HEK293 (cell line): ENCODE measurements around the gene LRRFIP1.

ENCODE experiments used
- CTCF ChIA-PET: fragments of 350-600 bp; formaldehyde crosslinking; extraction: SDS; loops from one replicate; lab custom pipeline; 2021; ENCODE audit warnings: antibody characterized with exemption; lab: Yijun Ruan, JAX
- POLR2A ChIA-PET: fragments of 300-600 bp; formaldehyde crosslinking; extraction: SDS; loops from one replicate; lab custom pipeline; 2020; ENCODE audit warnings: antibody characterized with exemption, inconsistent platforms; lab: Yijun Ruan, JAX
- H3K27ac ChIP-seq: fragments of 200-500 bp; sonication (Bioruptor generic); 2 replicates; pipeline ENCODE4 v1.5.1; 2014; ENCODE audit warnings: low read depth, low read length, control low read depth, inconsistent platforms; ENCODE audit errors: extremely low read depth
- H3K36me3 ChIP-seq, 2 experiments: fragments of 200-500 bp in 1 of 2; sonication (Bioruptor generic) in 1 of 2; 1 replicate in 1 of 2; 2 replicates in 1 of 2; pipeline ENCODE4 v1.5.1; 2014 to 2017; ENCODE audit warnings: inconsistent platforms in 2 of 2, low read length in 2 of 2; ENCODE audit not compliant: control insufficient read depth in 2 of 2, insufficient read depth in 1 of 2
- H3K4me1 ChIP-seq: fragments of 200-500 bp; sonication (Bioruptor generic); 2 replicates; pipeline ENCODE4 v1.5.1; 2014; ENCODE audit warnings: mild to moderate bottlenecking, low read length, inconsistent platforms; ENCODE audit not compliant: control insufficient read depth, insufficient read depth
- H3K4me3 ChIP-seq: 2 replicates; pipeline ENCODE4 v1.5.1; 2011; ENCODE audit warnings: low read depth, mild to moderate bottlenecking, control low read depth, low read length, moderate library complexity
- H3K9me3 ChIP-seq: fragments of 200-500 bp; sonication (Bioruptor generic); 2 replicates; pipeline ENCODE4 v1.5.1; 2014; ENCODE audit warnings: low read depth, low read length, inconsistent platforms; ENCODE audit not compliant: control insufficient read depth, insufficient read depth
- BCL11B ChIP-seq: fragments of 450-650 bp; formaldehyde crosslinking; IDR thresholded peaks from 2 replicates; pipeline ENCODE4 v1.5.1; 2016; ENCODE audit warnings: low read depth, missing biosample characterization, missing genetic modification characterization
- FEZF1 ChIP-seq: fragments of 450-650 bp; formaldehyde crosslinking; IDR thresholded peaks from 2 replicates; pipeline ENCODE4 v1.5.1; 2016; ENCODE audit warnings: missing biosample characterization, missing genetic modification characterization
- GLIS1 ChIP-seq: fragments of 450-650 bp; formaldehyde crosslinking; IDR thresholded peaks from 2 replicates; pipeline ENCODE4 v1.5.1; 2016; ENCODE audit warnings: missing biosample characterization, missing genetic modification characterization
- KLF16 ChIP-seq: fragments of 450-650 bp; formaldehyde crosslinking; IDR thresholded peaks from 2 replicates; pipeline ENCODE4 v1.5.1; 2017; ENCODE audit warnings: missing biosample characterization, missing genetic modification characterization
- KLF7 ChIP-seq: fragments of 450-650 bp; formaldehyde crosslinking; IDR thresholded peaks from 2 replicates; pipeline ENCODE4 v1.5.1; 2016; ENCODE audit warnings: missing biosample characterization, missing genetic modification characterization, borderline replicate concordance
- REST ChIP-seq: fragments of 450-650 bp; formaldehyde crosslinking; IDR thresholded peaks from 2 replicates; pipeline ENCODE4 v1.5.1; 2016; ENCODE audit warnings: missing biosample characterization, missing genetic modification characterization
- YY2 ChIP-seq: fragments of 450-650 bp; formaldehyde crosslinking; IDR thresholded peaks from 2 replicates; pipeline ENCODE4 v1.5.1; 2016; ENCODE audit warnings: missing biosample characterization, missing genetic modification characterization
- ZBTB8A ChIP-seq: fragments of 450-650 bp; formaldehyde crosslinking; IDR thresholded peaks from 2 replicates; pipeline ENCODE4 v1.5.1; 2016; ENCODE audit warnings: missing biosample characterization, missing genetic modification characterization
- ZFP3 ChIP-seq: fragments of 450-650 bp; formaldehyde crosslinking; IDR thresholded peaks from 2 replicates; pipeline ENCODE4 v1.5.1; 2016; ENCODE audit warnings: low read depth, missing biosample characterization, missing genetic modification characterization
- ZNF391 ChIP-seq: fragments of 450-650 bp; formaldehyde crosslinking; IDR thresholded peaks from 2 replicates; pipeline ENCODE4 v1.5.1; 2016; ENCODE audit warnings: low read depth, missing biosample characterization, missing genetic modification characterization, borderline replicate concordance
- ZNF621 ChIP-seq: fragments of 450-650 bp; formaldehyde crosslinking; IDR thresholded peaks from 2 replicates; pipeline ENCODE4 v1.5.1; 2017; ENCODE audit warnings: missing biosample characterization, missing genetic modification characterization
- ZNF639 ChIP-seq: fragments of 450-650 bp; formaldehyde crosslinking; IDR thresholded peaks from 2 replicates; pipeline ENCODE4 v1.5.1; 2016; ENCODE audit warnings: missing biosample characterization, missing genetic modification characterization
- ZNF747 ChIP-seq: fragments of 450-650 bp; formaldehyde crosslinking; IDR thresholded peaks from 2 replicates; pipeline ENCODE4 v1.5.1; 2016; ENCODE audit warnings: missing biosample characterization, missing genetic modification characterization
- ZXDB ChIP-seq: fragments of 450-650 bp; formaldehyde crosslinking; IDR thresholded peaks from 2 replicates; pipeline ENCODE4 v1.5.1; 2016; ENCODE audit warnings: missing biosample characterization, missing genetic modification characterization
- TF ChIP-seq, protein P1 (sequence below): fragments of 450-650 bp; formaldehyde crosslinking; IDR thresholded peaks from 2 replicates; pipeline ENCODE4 v1.5.1; 2016; ENCODE audit warnings: missing biosample characterization, missing genetic modification characterization
- TF ChIP-seq, protein P2 (sequence below): fragments of 450-650 bp; formaldehyde crosslinking; IDR thresholded peaks from 2 replicates; pipeline ENCODE4 v1.5.1; 2016; ENCODE audit warnings: missing biosample characterization, missing genetic modification characterization
- TF ChIP-seq, protein P3 (sequence below): fragments of 450-650 bp; IDR thresholded peaks from 2 replicates; pipeline ENCODE4 v1.5.1; 2018; ENCODE audit warnings: missing biosample characterization, mild to moderate bottlenecking, missing genetic modification characterization
- TF ChIP-seq, protein P4 (sequence below): fragments of 450-650 bp; formaldehyde crosslinking; IDR thresholded peaks from 2 replicates; pipeline ENCODE4 v1.5.1; 2017; ENCODE audit warnings: missing biosample characterization, missing genetic modification characterization
- TF ChIP-seq, protein P5 (sequence below): fragments of 450-650 bp; formaldehyde crosslinking; IDR thresholded peaks from 2 replicates; pipeline ENCODE4 v1.5.1; 2016; ENCODE audit warnings: missing biosample characterization, missing genetic modification characterization
- TF ChIP-seq, protein P6 (sequence below): fragments of 450-650 bp; formaldehyde crosslinking; IDR thresholded peaks from 2 replicates; pipeline ENCODE4 v1.5.1; 2016; ENCODE audit warnings: missing biosample characterization, missing genetic modification characterization

Gene LRRFIP1

GRCh38 chr2:237726401-237726830 is 99.0 kb downstream of the LRRFIP1 start:
- ChIA-PET POLR2A (interaction anchor here (1.5 kb wide), 1 partner anchor 64 kb away, joined by 3 read pairs; no protein-coding TSS in a partner anchor), CTCF (interaction anchor here (1.1 to 5.1 kb wide), 3 partner anchors 18 to 213 kb away, joined by 4 to 17 read pairs (median 5); no protein-coding TSS in a partner anchor)
- Histone ChIP-seq H3K27ac (no peak overlapping the region), H3K4me1 (peaks cover 22% of the 10 kb centered on the region), H3K36me3 (no peaks in the 10 kb centered on the region), H3K9me3 (no peaks in the 10 kb centered on the region), H3K4me3 (no peak overlapping the region)
- TF ChIP-seq, protein P1, sequence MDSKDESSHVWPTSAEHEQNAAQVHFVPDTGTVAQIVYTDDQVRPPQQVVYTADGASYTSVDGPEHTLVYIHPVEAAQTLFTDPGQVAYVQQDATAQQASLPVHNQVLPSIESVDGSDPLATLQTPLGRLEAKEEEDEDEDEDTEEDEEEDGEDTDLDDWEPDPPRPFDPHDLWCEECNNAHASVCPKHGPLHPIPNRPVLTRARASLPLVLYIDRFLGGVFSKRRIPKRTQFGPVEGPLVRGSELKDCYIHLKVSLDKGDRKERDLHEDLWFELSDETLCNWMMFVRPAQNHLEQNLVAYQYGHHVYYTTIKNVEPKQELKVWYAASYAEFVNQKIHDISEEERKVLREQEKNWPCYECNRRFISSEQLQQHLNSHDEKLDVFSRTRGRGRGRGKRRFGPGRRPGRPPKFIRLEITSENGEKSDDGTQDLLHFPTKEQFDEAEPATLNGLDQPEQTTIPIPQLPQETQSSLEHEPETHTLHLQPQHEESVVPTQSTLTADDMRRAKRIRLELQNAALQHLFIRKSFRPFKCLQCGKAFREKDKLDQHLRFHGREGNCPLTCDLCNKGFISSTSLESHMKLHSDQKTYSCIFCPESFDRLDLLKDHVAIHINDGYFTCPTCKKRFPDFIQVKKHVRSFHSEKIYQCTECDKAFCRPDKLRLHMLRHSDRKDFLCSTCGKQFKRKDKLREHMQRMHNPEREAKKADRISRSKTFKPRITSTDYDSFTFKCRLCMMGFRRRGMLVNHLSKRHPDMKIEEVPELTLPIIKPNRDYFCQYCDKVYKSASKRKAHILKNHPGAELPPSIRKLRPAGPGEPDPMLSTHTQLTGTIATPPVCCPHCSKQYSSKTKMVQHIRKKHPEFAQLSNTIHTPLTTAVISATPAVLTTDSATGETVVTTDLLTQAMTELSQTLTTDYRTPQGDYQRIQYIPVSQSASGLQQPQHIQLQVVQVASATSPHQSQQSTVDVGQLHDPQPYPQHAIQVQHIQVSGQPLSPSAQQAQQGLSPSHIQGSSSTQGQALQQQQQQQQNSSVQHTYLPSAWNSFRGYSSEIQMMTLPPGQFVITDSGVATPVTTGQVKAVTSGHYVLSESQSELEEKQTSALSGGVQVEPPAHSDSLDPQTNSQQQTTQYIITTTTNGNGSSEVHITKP (tag by site-specific recombination), result peak; percentile 41; the same call in 1 of the 2 replicates
- TF ChIP-seq BCL11B (no peak), ZNF621 (no peak), ZNF391 (peak; percentile 73; the same call in 1 of the 2 replicates), KLF16 (tag by site-specific recombination) (no peak), KLF7 (tag by site-specific recombination) (no peak), ZNF639 (tag by site-specific recombination) (peak; percentile 75), GLIS1 (no peak), ZXDB (tag by site-specific recombination) (peak; percentile 66), ZNF747 (tag by site-specific recombination) (no peak), YY2 (tag by site-specific recombination) (no peak; the same call in 1 of the 2 replicates), FEZF1 (tag by site-specific recombination) (peak; percentile 92), ZBTB8A (tag by site-specific recombination) (peak; percentile 54), ZFP3 (no peak), REST (tag by site-specific recombination) (peak; percentile 44; the same call in 1 of the 2 replicates)
- TF ChIP-seq, protein P2, sequence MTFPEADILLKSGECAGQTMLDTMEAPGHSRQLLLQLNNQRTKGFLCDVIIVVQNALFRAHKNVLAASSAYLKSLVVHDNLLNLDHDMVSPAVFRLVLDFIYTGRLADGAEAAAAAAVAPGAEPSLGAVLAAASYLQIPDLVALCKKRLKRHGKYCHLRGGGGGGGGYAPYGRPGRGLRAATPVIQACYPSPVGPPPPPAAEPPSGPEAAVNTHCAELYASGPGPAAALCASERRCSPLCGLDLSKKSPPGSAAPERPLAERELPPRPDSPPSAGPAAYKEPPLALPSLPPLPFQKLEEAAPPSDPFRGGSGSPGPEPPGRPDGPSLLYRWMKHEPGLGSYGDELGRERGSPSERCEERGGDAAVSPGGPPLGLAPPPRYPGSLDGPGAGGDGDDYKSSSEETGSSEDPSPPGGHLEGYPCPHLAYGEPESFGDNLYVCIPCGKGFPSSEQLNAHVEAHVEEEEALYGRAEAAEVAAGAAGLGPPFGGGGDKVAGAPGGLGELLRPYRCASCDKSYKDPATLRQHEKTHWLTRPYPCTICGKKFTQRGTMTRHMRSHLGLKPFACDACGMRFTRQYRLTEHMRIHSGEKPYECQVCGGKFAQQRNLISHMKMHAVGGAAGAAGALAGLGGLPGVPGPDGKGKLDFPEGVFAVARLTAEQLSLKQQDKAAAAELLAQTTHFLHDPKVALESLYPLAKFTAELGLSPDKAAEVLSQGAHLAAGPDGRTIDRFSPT, result peak; percentile 38; the same call in 1 of the 2 replicates
- TF ChIP-seq, protein P3, sequence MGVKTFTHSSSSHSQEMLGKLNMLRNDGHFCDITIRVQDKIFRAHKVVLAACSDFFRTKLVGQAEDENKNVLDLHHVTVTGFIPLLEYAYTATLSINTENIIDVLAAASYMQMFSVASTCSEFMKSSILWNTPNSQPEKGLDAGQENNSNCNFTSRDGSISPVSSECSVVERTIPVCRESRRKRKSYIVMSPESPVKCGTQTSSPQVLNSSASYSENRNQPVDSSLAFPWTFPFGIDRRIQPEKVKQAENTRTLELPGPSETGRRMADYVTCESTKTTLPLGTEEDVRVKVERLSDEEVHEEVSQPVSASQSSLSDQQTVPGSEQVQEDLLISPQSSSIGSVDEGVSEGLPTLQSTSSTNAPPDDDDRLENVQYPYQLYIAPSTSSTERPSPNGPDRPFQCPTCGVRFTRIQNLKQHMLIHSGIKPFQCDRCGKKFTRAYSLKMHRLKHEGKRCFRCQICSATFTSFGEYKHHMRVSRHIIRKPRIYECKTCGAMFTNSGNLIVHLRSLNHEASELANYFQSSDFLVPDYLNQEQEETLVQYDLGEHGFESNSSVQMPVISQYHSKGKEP (tag by site-specific recombination), result peak; percentile 89
- TF ChIP-seq, protein P4, sequence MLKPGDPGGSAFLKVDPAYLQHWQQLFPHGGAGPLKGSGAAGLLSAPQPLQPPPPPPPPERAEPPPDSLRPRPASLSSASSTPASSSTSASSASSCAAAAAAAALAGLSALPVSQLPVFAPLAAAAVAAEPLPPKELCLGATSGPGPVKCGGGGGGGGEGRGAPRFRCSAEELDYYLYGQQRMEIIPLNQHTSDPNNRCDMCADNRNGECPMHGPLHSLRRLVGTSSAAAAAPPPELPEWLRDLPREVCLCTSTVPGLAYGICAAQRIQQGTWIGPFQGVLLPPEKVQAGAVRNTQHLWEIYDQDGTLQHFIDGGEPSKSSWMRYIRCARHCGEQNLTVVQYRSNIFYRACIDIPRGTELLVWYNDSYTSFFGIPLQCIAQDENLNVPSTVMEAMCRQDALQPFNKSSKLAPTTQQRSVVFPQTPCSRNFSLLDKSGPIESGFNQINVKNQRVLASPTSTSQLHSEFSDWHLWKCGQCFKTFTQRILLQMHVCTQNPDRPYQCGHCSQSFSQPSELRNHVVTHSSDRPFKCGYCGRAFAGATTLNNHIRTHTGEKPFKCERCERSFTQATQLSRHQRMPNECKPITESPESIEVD, result peak; percentile 97
- TF ChIP-seq, protein P5, sequence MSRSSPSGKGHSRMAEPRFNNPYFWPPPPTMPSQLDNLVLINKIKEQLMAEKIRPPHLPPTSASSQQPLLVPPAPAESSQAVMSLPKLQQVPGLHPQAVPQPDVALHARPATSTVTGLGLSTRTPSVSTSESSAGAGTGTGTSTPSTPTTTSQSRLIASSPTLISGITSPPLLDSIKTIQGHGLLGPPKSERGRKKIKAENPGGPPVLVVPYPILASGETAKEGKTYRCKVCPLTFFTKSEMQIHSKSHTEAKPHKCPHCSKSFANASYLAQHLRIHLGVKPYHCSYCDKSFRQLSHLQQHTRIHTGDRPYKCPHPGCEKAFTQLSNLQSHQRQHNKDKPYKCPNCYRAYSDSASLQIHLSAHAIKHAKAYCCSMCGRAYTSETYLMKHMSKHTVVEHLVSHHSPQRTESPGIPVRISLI (tag by site-specific recombination), result 0 out of 2 replicates have a peak, but pooled peaks have one; percentile 22
- TF ChIP-seq, protein P6, sequence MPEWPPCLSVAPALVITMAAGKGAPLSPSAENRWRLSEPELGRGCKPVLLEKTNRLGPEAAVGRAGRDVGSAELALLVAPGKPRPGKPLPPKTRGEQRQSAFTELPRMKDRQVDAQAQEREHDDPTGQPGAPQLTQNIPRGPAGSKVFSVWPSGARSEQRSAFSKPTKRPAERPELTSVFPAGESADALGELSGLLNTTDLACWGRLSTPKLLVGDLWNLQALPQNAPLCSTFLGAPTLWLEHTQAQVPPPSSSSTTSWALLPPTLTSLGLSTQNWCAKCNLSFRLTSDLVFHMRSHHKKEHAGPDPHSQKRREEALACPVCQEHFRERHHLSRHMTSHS, result peak; percentile 63; the same call in 1 of the 2 replicates
